SK-N-SH (cell line): ENCODE measurements around the gene CHMP6. TPM values are rescaled to one million over a fixed set of nuclear protein-coding genes. Genes with fewer than 3 reads are reported as not detected.

Experiments
- CTCF ChIA-PET: fragments of 300-600, 350-600 bp; formaldehyde crosslinking; extraction: SDS; loops from one replicate; lab custom pipeline; 2021; lab: Yijun Ruan, JAX
- POLR2A ChIA-PET: fragments of 350-600 bp; sonication (Branson Sonifier 250); formaldehyde crosslinking; extraction: SDS; loops from one replicate; lab custom pipeline; 2020; ENCODE audit warnings: antibody characterized with exemption, inconsistent platforms; lab: Yijun Ruan, JAX
- DNase-seq: peaks from one replicate; pipeline ENCODE4 v3.0.0; 2012
- H2AFZ ChIP-seq: fragments of 200-600 bp; sonication (generic); 2 replicates; pipeline ENCODE4 v1.8.1; 2016; ENCODE audit warnings: antibody characterized with exemption, mild to moderate bottlenecking, low read depth
- H3F3A ChIP-seq: fragments of 200-600 bp; sonication (generic); replicated peaks from 2 replicates; pipeline ENCODE3; 2016; ENCODE audit warnings: antibody characterized with exemption, mild to moderate bottlenecking; ENCODE audit not compliant: insufficient read depth
- H3K27ac ChIP-seq, 2 experiments: fragments of 200-500 bp in 1 of 2; fragments of 200-600 bp in 1 of 2; sonication (Bioruptor generic) in 1 of 2; sonication (generic), shearing (Covaris generic) in 1 of 2; 2 replicates each; pipeline versions ENCODE4 v1.5.1 to v1.6.1; 2014 to 2016; ENCODE audit warnings: low read depth in 2 of 2, inconsistent platforms in 1 of 2, low read length in 1 of 2, mild to moderate bottlenecking in 1 of 2, mixed read lengths in 1 of 2
- H3K27me3 ChIP-seq: fragments of 200-600 bp; sonication (generic), shearing (Covaris generic); 2 replicates; pipeline ENCODE4 v1.6.1; 2016; ENCODE audit warnings: mixed run types; ENCODE audit not compliant: insufficient read depth
- H3K36me3 ChIP-seq, 2 experiments: fragments of 200-500 bp in 1 of 2; fragments of 200-600 bp in 1 of 2; sonication (Bioruptor generic) in 1 of 2; sonication (generic) in 1 of 2; replicated peaks in 1 of 2; 2 replicates each; pipeline versions ENCODE3 to v1.5.1; 2014 to 2016; ENCODE audit warnings: low read length in 1 of 2, mild to moderate bottlenecking in 1 of 2; ENCODE audit not compliant: insufficient read depth in 2 of 2, control insufficient read depth in 1 of 2
- H3K4me1 ChIP-seq, 2 experiments: fragments of 200-500 bp in 1 of 2; fragments of 200-600 bp in 1 of 2; sonication (Bioruptor generic) in 1 of 2; sonication (generic), shearing (Covaris generic) in 1 of 2; 2 replicates each; pipeline versions ENCODE4 v1.5.1 to v1.6.1; 2014 to 2016; ENCODE audit warnings: low read depth in 1 of 2, low read length in 1 of 2, mixed run types in 1 of 2; ENCODE audit not compliant: insufficient read depth in 2 of 2, control insufficient read depth in 1 of 2
- H3K4me2 ChIP-seq: fragments of 200-600 bp; sonication (generic), shearing (Covaris generic); 2 replicates; pipeline ENCODE4 v1.6.1; 2017; ENCODE audit warnings: mixed run types
- H3K4me3 ChIP-seq, 2 experiments: fragments of 200-500 bp in 1 of 2; fragments of 200-600 bp in 1 of 2; sonication (Bioruptor generic) in 1 of 2; sonication (generic), shearing (Covaris generic) in 1 of 2; 2 replicates each; pipeline versions ENCODE4 v1.5.1 to v1.8.1; 2014 to 2016; ENCODE audit warnings: low read depth in 2 of 2, inconsistent platforms in 1 of 2, low read length in 1 of 2, mild to moderate bottlenecking in 1 of 2, mixed read lengths in 1 of 2, moderate library complexity in 1 of 2
- H3K79me2 ChIP-seq: fragments of 200-600 bp; sonication (generic); 2 replicates; pipeline ENCODE4 v1.8.1; 2017; ENCODE audit warnings: mild to moderate bottlenecking; ENCODE audit not compliant: insufficient read depth
- H3K9ac ChIP-seq: fragments of 200-600 bp; sonication (generic); 2 replicates; pipeline ENCODE4 v1.6.1; 2017; ENCODE audit warnings: mixed run types
- H3K9me2 ChIP-seq: fragments of 200-600 bp; sonication (generic); 2 replicates; pipeline ENCODE4 v1.6.1; 2017; ENCODE audit warnings: mixed run types
- H3K9me3 ChIP-seq: fragments of 200-600 bp; sonication (generic); 2 replicates; pipeline ENCODE4 v1.6.1; 2017; ENCODE audit warnings: mixed run types, mild to moderate bottlenecking, moderate library complexity
- H4K20me1 ChIP-seq: fragments of 200-600 bp; sonication (generic); 2 replicates; pipeline ENCODE4 v1.6.1; 2017; ENCODE audit warnings: mild to moderate bottlenecking, mixed run types; ENCODE audit not compliant: insufficient read depth
- CTCF ChIP-seq: fragments of 200-600 bp; sonication (generic); IDR thresholded peaks from 2 replicates; pipeline ENCODE4 v1.6.1; 2017; ENCODE audit warnings: antibody characterized with exemption, mild to moderate bottlenecking, moderate library complexity
- ELF1 ChIP-seq: IDR thresholded peaks from 2 replicates; pipeline ENCODE4 v1.4.0; 2012
- EP300 ChIP-seq, 2 experiments: IDR thresholded peaks; 2 replicates each; pipeline versions ENCODE4 v1.4.0 to v1.6.1; 2012; ENCODE audit warnings: borderline replicate concordance in 1 of 2, low read depth in 1 of 2, low read length in 1 of 2
- IRF3 ChIP-seq: fragments of 150-350 bp; IDR thresholded peaks from 2 replicates; pipeline ENCODE4 v1.6.1; 2016; ENCODE audit warnings: mild to moderate bottlenecking, low read depth, low read length
- JUND ChIP-seq: IDR thresholded peaks from 2 replicates; pipeline ENCODE4 v1.4.0; 2012
- MAX ChIP-seq: IDR thresholded peaks from 2 replicates; pipeline ENCODE4 v1.4.0; 2012; ENCODE audit warnings: low read depth
- POLR2AphosphoS5 ChIP-seq: IDR thresholded peaks from 2 replicates; pipeline ENCODE4 v1.6.1; 2012; ENCODE audit warnings: low read depth, low read length
- RAD21 ChIP-seq: IDR thresholded peaks from 2 replicates; pipeline ENCODE4 v1.6.1; 2012; ENCODE audit warnings: mild to moderate bottlenecking, low read length
- RFX5 ChIP-seq: IDR thresholded peaks from 2 replicates; pipeline ENCODE4 v1.6.1; 2012; ENCODE audit warnings: mild to moderate bottlenecking, improper control_type of control experiment, low read length
- RXRA ChIP-seq: IDR thresholded peaks from 2 replicates; pipeline ENCODE4 v1.4.0; 2012; ENCODE audit warnings: low read depth, mild to moderate bottlenecking, borderline replicate concordance
- TCF12 ChIP-seq: IDR thresholded peaks from 2 replicates; pipeline ENCODE4 v1.4.0; 2012
- USF1 ChIP-seq: IDR thresholded peaks from 2 replicates; pipeline ENCODE4 v1.4.0; 2012; ENCODE audit warnings: low read depth, borderline replicate concordance
- USF2 ChIP-seq: fragments of 150-350 bp; IDR thresholded peaks from 2 replicates; pipeline ENCODE4 v1.6.1; 2017; ENCODE audit warnings: antibody characterized with exemption, low read length, low read depth, borderline replicate concordance
- YY1 ChIP-seq: IDR thresholded peaks from 2 replicates; pipeline ENCODE4 v1.4.0; 2012; ENCODE audit warnings: low read depth, mild to moderate bottlenecking
- ZBTB33 ChIP-seq: IDR thresholded peaks from 2 replicates; pipeline ENCODE4 v1.4.0; 2012; ENCODE audit warnings: low read depth, borderline replicate concordance
- WGBS: methylation state at CpG from one replicate; pipeline ENCODE4 v1.1.6; 2017; ENCODE audit warnings: low lambda C conversion rate; 5-methylcytosine and 5-hydroxymethylcytosine counted together
- polyA plus RNA-seq, 3 experiments: library from polyadenylated mRNA; depleted of rRNA; stranded (reverse); fragments of >200 nt; gene quantifications; 2 replicates each; pipeline ENCODE4 v1.2.3, GENCODE V29; 2012

The CHMP6 gene
- polyA plus RNA-seq, 1 of the 3 experiments (the other 2 are of a cell fraction): 44.1 TPM

GRCh38 chr17:80946449-80946848 lies 45.2 kb upstream of the CHMP6 start:
- Histone ChIP-seq H3K9ac (no peak overlapping the region), H3K36me3 (peaks cover 0 to 38% of the 10 kb centered on the region in 2 experiments), H3K4me3 (no peak overlapping the region), H3K4me1 (no peaks in the 10 kb centered on the region; a peak in 1 of 4 replicates), H3F3A (no peaks in the 10 kb centered on the region), H2AFZ (no peak overlapping the region), H3K27me3 (no peaks in the 10 kb centered on the region), H4K20me1 (no peaks in the 10 kb centered on the region), H3K9me3 (no peaks in the 10 kb centered on the region), H3K4me2 (no peak overlapping the region), H3K9me2 (no peaks in the 10 kb centered on the region), H3K27ac (no peak overlapping the region), H3K79me2 (no peaks in the 10 kb centered on the region)
- POLR2A ChIA-PET: no interaction called here
- CTCF ChIA-PET: interaction anchor here (0.6 to 1.0 kb wide), 2 partner anchors 387 to 519 kb away, joined by 3 read pairs; no protein-coding TSS in a partner anchor
- no peak for DNase-seq
- 92% methylated on average over 8 of the region's 8 CpGs for WGBS
- no peak for TF ChIP-seq TCF12
- no peak for TF ChIP-seq JUND
- no peak for TF ChIP-seq EP300 (IDR thresholded peaks at IDR 0.05; ENCODE audit: borderline replicate concordance in 1 of 2, low read depth in 1 of 2, low read length in 1 of 2)
- no peak for TF ChIP-seq POLR2AphosphoS5
- TF ChIP-seq ELF1: no peak
- TF ChIP-seq RAD21: no peak
- TF ChIP-seq CTCF: no peak
- no peak for TF ChIP-seq USF2
- no peak for TF ChIP-seq MAX
- no peak for TF ChIP-seq ZBTB33
- TF ChIP-seq USF1: no peak
- TF ChIP-seq RXRA: no peak
- no peak for TF ChIP-seq IRF3
- no peak for TF ChIP-seq YY1
- TF ChIP-seq RFX5: no peak
